ENCODE results near the gene ZNF853.

DNA sequence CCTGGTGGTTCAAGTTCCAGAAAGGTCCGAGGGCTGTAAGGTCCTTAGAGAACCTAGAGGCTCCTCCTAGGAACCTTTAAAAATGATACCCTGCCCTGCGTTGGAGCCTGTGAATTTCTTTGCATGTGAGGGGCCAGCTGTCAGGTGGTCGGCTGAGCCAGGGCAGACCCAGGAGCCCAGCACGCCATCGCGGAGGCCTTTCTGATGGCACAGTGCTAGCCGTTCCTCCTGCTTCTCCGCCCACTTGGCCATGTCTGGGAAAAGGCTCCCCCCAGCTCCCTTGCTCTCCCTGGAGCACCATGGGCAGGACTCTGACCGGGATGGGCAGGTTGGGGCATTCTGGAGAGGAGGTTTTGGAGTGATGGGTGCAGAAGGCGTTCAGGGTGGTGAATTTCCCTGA, 29.3 kb downstream of the ZNF853 start:
- TF ChIP-seq, protein P1, sequence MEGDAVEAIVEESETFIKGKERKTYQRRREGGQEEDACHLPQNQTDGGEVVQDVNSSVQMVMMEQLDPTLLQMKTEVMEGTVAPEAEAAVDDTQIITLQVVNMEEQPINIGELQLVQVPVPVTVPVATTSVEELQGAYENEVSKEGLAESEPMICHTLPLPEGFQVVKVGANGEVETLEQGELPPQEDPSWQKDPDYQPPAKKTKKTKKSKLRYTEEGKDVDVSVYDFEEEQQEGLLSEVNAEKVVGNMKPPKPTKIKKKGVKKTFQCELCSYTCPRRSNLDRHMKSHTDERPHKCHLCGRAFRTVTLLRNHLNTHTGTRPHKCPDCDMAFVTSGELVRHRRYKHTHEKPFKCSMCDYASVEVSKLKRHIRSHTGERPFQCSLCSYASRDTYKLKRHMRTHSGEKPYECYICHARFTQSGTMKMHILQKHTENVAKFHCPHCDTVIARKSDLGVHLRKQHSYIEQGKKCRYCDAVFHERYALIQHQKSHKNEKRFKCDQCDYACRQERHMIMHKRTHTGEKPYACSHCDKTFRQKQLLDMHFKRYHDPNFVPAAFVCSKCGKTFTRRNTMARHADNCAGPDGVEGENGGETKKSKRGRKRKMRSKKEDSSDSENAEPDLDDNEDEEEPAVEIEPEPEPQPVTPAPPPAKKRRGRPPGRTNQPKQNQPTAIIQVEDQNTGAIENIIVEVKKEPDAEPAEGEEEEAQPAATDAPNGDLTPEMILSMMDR (IDR thresholded peaks at IDR 0.05; ENCODE audit: insufficient read depth, low read depth, low read length): no peak
- no peak for TF ChIP-seq EZH2 (IDR thresholded peaks at IDR 0.05; ENCODE audit: insufficient read depth, low read length)

Measured in astrocyte (in vitro differentiated cells and primary cell).